ENCODE measurements around the gene ZNF143.

DNA sequence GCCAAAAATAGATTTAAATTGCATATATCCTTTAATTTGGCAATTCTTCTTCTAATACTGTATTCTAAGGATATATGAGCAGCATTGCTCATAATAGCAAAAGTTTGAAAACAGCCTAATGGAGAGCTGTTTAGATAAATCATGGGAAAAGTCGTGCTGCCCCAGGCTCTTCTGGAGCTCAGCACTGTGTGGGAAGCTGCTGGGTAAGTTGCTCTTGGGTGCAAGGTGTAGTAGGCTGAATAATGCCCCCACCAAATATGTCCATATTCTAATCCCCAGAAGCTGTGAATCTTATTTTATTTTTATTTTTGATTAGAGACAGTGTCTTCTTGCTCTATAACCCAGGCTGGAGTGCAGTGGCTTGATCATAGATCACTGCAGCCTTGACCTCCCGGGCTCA is 77.7 kb downstream of the ZNF143 start:
- TF ChIP-seq POLR2A (IDR thresholded peaks at IDR 0.05): no peak
- TF ChIP-seq, protein P1, sequence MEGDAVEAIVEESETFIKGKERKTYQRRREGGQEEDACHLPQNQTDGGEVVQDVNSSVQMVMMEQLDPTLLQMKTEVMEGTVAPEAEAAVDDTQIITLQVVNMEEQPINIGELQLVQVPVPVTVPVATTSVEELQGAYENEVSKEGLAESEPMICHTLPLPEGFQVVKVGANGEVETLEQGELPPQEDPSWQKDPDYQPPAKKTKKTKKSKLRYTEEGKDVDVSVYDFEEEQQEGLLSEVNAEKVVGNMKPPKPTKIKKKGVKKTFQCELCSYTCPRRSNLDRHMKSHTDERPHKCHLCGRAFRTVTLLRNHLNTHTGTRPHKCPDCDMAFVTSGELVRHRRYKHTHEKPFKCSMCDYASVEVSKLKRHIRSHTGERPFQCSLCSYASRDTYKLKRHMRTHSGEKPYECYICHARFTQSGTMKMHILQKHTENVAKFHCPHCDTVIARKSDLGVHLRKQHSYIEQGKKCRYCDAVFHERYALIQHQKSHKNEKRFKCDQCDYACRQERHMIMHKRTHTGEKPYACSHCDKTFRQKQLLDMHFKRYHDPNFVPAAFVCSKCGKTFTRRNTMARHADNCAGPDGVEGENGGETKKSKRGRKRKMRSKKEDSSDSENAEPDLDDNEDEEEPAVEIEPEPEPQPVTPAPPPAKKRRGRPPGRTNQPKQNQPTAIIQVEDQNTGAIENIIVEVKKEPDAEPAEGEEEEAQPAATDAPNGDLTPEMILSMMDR (IDR thresholded peaks at IDR 0.05): no peak

All from uterus (tissue), 2 donors.